Germinal center (tissue), 1 donor: ENCODE data around the gene MYZAP.
"Not testable (repeated sequence)": the region's sequence is repeated elsewhere in the genome, so short reads cannot be mapped to it uniquely, and the experiment has no call there.

Source experiments
- DNase-seq: peaks from one replicate; pipeline ENCODE4 v3.0.0; 2012; ENCODE audit warnings: mixed read lengths, low spot score

MYZAP gene

DNA sequence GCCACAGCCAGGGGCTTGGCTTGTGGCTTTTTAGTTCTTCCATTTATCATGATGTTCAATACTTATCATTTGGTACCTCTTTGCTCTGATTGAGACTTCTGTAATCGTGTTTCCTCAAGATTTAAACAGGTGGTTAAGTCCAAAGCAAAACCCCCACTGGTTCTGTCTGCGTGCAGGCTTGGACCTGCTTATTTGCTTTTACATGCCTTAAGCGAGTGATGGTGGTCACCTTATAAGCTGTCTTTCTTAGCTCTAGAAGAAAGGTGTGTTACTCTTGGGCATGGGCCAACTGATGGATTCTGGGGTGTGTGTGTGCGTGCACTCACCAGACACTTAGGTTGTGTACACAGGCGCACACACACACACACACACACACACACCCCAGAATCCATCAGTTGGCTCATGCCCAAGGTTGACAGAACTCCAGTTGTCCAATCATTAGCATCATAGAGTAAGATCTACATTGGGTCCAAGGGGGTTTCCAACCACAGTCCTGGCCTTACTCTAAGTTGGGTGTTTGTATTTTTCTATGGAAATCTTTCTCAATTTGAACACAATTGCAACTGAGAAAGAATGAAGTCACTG, 1.2 kb downstream of the MYZAP start:
- no peak for DNase-seq

- DNase-seq: no peak
Observed at GRCh38 chr15:57594479-57594878, 2.8 kb downstream of the MYZAP start.

DNA sequence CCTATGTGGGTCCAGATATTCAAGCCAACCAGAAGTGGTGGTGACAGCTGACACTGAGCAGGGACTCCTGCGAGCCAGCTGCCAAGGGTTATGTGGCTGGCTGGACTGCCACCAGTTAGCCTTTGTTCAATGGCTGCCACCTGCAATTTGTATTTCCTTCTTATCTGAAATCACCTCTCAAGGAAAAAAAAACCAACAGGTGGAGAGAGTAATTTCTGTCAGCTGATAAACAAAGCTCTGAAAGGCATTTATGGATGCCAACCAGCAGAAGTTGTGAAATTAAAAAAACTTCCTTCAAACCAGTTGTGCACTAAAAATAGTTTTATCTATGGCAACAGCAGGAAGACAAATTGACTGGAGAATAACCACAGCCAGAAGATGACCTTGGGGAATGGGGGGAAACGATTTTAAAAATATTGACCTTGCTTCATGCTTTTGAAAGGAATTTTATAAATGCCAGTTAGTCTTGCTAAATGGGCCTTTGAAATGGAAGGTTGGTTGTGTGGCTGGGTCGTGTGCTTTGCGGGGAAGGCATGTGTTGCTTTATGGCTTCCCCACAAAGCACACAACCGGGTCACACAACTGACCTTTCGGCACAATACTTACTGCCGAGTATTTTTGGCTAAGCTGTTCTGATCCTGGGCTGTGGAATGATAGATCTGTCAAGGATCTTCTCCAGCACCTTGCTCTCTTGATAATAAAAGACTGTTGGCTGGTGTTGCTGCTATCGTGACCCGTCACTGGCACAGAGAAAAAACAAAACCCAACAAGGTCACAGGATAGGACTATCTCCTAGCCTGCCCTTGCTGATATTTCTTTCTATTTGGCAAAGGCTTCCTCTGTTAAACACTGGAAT, 3.5 kb downstream of the MYZAP start:
- no peak for DNase-seq

- no peak for DNase-seq
Observed at GRCh38 chr15:57596301-57596855, 4.7 kb downstream of the MYZAP start.

DNA sequence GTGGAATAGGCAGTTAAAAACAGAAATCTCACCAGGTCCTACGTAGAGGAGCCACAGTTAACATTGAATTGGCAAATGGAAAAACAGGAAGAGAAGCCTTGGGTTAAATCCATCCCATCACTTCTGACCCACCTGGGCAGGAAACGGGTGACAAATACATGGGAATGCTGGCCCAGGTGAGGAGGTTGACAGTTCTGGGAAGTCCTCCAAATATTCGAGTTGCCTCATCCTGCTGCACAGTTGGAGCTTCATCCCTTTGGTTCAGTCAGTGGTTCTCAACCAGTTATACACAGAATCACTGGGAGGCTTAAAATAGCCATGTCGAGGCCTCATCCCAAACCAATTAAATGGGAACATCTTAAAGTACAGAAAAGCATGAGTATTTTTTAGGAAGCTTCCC, 5.3 kb downstream of the MYZAP start:
- no peak for DNase-seq

DNA sequence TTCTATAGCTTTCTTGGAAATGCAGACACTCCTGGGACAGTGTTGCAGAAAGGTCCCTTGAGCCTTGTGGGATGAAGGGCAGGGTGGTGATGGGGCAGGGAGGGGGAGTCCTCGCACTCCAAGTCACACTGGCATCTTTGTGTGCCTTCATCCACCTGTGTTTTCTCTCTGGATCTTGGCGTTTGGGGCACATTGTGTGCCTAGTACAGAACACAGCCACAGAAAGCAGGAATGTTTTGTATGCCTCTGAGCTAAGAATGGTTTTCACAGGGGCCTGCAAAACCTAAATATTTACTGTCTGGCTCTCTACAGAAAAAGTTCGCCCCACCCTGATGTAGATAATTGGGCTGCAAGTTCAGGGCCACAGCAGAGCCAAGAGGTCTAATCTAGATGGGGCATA, 5.7 kb downstream of the MYZAP start:
- DNase-seq: no peak

DNA sequence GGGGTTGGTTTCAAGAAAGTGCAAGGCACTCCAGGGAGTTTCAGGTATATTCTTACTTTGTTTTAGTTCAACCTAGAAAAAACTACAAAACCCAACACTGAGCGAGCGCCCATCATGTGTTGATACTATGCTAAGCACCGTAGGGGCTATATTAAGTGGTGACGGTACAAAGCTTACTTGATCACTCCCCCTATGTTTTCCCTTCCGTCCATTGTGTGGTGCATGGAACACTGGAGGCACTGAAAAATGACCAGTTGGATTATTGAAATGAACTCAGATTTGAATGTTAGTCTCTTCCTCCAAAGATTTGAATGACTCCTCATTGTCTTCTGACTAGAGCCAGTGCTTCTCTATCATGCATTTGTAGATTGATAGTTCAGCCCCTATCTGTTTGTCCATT, 6.6 kb downstream of the MYZAP start:
- no peak for DNase-seq

DNA sequence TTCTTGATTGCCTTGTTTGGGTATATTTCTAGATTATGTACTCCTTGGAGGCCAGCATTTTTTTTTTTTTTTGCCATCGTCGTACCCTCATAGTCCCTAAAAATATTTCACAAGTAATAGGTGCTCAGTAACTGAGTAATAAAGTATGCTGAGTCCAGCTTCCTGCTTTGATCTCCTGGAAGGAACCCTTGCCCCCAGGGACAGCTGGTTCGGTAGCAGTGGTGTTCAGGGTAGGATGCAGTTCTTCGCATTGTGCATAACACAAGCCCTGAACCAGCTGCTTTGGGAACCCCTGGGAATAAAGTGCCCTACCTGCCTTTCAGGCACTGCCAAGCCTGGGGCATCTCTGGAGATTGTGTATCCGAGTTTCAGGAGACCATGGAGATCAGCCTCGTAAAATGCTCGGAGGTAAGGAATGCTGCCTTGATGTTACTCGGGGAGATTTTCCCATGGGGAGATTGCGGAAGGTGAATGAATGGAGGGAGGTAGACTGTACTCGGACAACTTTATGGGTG, 7.6 kb downstream of the MYZAP start:
- no peak for DNase-seq

GRCh38 chr15:57600197-57600596, 8.5 kb downstream of the MYZAP start:
- no peak for DNase-seq

DNA sequence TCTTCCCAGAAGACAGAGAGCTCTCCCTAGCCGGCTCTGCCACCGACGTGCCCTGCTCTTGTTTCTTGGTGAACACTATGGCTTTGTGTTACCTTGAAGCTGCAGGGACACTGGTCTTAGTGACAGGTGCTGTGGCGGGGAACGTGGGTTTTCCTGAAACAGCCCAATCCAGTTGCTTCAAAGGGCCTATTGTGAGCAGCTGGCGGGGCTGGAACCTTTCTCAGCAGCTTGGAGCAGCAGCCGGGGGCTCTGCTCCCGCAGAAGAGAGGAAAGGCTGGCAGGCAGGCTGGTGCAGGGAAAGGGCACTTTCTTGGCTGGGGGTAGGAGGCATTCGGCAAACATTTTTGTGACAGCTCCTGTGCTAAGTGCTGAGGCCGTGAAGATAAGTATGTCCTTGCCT, 12.8 kb downstream of the MYZAP start:
- DNase-seq: no peak

- no peak for DNase-seq
Observed at GRCh38 chr15:57605491-57605890, 13.8 kb downstream of the MYZAP start.

DNA sequence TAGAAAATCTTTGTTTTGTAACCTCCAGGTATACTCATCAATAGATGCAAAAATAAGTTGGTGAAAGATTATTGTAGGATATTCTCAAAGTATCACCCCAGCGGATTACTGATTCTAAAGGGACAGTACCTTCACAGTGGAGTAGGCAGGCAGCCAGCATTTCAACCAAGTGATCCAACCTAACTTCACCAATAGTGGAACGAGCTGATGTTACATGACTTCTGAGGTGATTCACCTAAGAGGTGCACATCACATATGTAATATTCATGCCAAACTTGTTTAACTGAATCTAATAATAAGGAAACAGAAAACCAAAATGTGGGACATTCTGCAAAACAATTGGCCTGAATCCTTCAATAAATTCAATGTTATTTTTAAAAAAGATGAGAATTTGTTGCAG, 14.3 kb downstream of the MYZAP start:
- no peak for DNase-seq

GRCh38 chr15:57606816-57607215, 15.1 kb downstream of the MYZAP start:
- DNase-seq: no peak

DNA sequence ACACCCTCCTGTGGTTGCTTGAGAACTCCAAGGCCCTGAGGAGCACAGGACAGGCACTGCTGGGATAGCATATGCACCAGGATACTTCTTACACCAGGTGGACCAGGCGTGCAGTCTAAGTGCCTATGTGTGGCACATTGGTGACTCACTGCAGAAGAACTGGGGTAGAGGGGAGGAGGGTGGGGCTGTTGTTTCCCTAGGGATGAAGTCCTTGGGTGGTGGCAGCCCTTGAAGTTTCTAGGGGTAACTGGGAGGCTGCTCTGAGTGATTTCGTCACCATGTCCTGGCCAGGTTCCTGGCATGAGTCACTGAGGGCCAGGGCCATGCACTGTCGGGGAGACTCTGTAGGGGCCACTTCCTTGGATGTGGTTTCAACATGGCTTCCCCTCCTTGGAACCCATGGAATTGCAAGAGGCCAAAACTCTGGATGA, 15.9 kb downstream of the MYZAP start:
- DNase-seq: no peak

GRCh38 chr15:57609805-57610529, 18.3 kb downstream of the MYZAP start:
- DNase-seq: no peak

- DNase-seq: no peak
Observed at GRCh38 chr15:57611123-57611522, 19.4 kb downstream of the MYZAP start.

DNA sequence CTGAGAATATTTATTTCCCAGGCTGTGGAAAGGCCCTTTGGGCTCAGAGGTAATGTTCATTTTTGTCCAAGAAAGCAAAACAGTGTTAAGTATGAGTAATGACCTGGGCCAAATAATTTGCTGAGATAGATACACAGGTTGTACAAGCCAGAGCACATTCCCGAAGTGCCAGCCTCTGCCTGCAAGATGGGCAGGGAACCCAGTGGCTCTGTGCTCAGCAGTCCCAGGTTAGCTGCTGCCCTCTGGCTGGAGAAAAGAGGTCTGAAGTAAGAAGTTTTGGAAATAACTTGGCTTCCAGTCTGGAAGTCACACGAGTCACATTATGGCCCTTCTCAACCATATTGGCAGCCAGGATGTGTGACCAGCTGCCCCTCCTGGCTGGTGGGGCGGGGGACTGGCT, 20.2 kb downstream of the MYZAP start:
- DNase-seq: no peak

DNA sequence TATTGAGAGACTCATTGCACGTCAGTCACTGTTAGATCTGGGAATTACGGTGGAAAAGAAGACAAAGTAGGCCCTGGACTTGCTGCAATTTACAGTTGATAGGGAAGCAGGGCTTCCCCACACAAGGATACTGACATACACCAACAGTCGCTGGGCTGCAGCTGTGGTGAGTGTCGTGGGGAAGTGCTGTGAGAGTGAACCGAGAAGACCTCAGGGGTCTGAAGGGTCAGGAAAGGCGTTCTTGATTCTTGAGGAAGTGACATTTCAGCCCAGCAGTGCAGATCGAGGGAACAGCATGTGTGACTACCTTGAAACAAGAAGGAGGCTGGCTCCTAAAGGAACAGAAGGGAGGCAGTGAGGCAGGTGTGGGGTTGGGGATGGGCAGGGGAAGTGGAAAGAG, 22.5 kb downstream of the MYZAP start:
- no peak for DNase-seq

- DNase-seq: not testable (repeated sequence)
Observed at GRCh38 chr15:57615951-57616496, 24.3 kb downstream of the MYZAP start.

DNA sequence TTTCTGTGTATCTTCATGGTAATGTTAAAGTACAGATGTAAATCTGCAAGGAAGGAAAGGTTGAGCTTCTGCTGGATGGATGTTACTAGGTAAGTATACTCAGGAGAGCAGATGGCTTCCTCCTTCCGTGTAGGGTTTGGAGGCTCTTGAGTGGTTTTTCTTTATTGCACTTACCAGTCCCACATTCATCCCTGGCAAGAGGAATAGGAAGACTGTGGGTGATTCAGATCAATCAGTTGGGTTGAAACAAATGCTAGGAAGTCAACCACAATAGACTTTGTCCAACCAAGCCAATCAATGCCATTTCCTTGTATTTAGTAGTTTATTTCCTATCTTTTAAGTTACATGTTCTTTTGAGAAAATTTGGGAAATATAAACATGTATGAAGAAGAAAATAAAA, 26.6 kb downstream of the MYZAP start:
- DNase-seq: no peak

- DNase-seq: no peak
Observed at GRCh38 chr15:57619746-57620145, 28.0 kb downstream of the MYZAP start.

DNA sequence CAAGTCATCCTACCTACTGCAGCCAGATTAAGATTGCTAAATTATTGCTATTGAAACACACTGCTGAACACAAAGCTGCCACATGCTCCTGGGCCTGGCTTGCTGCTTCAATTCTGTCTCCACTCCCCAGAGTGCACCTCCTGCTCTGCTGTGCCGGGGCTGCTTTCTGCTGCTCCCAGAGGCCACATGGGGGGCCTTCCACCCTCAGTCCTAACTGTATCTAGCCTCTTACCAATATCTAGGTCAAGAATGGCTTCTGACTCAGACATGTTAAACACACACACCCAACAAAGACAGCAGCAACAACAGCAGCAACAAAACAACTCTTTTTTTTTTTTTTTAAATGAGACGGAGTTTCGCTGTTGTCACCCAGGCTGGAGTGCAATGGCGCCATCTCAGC, 33.0 kb downstream of the MYZAP start:
- no peak for DNase-seq
